G401 (cell line): ENCODE data around the gene KCNG3. TPM values are rescaled to one million over a fixed set of nuclear protein-coding genes. Genes with fewer than 3 reads are reported as not detected.

Experiments
- DNase-seq: peaks from one replicate; pipeline ENCODE4 v3.0.0-alpha.2; 2015; ENCODE audit warnings: low spot score
- in situ Hi-C: cut with HindIII; loops from 2 replicates; pipeline ENCODE4 v1.10.0; 2016; ENCODE audit warnings: low sequenced_read_pairs, mixed read lengths
- total RNA-seq: library from RNA; depleted of rRNA; stranded (reverse); fragments of >200 nt; shearing (Covaris generic); gene quantifications from 2 replicates; pipeline ENCODE4 v1.2.3, GENCODE V29; 2014

KCNG3 gene
- total RNA-seq, 1 experiment from 2014 or later = 3.4 TPM

- in situ Hi-C loops = no loop called here
- no peak for DNase-seq
These were observed 903 bp downstream of the KCNG3 start for GRCh38 chr2:42492691-42493467.

GRCh38 chr2:42488297-42488696 lies 5.5 kb downstream of the KCNG3 start:
- no peak for DNase-seq
- in situ Hi-C loops = no loop called here

- no peak for DNase-seq
- in situ Hi-C loops = no loop called here
These were observed 7.5 kb downstream of the KCNG3 start for GRCh38 chr2:42486145-42486906.

- in situ Hi-C loops = no loop called here
- no peak for DNase-seq
These were observed 13.4 kb downstream of the KCNG3 start for GRCh38 chr2:42480402-42480801.

- DNase-seq = no peak
- in situ Hi-C loops = no loop called here
These were observed 18.9 kb downstream of the KCNG3 start for GRCh38 chr2:42474765-42475454.

GRCh38 chr2:42470706-42471105 lies 23.1 kb downstream of the KCNG3 start:
- no peak for DNase-seq
- in situ Hi-C loops = no loop called here

- in situ Hi-C loops = no loop called here
- DNase-seq = no peak
These were observed 29.2 kb downstream of the KCNG3 start for GRCh38 chr2:42464631-42465030.

- no peak for DNase-seq
- in situ Hi-C loops = no loop called here
These were observed 30.2 kb downstream of the KCNG3 start for GRCh38 chr2:42463570-42463969.

- DNase-seq = no peak
- in situ Hi-C loops = no loop called here
These were observed 34.5 kb downstream of the KCNG3 start for GRCh38 chr2:42459296-42459695.

GRCh38 chr2:42458396-42458795 lies 35.4 kb downstream of the KCNG3 start:
- in situ Hi-C loops = no loop called here
- no peak for DNase-seq

GRCh38 chr2:42457011-42457410 lies 36.8 kb downstream of the KCNG3 start:
- DNase-seq = no peak
- in situ Hi-C loops = no loop called here

GRCh38 chr2:42456126-42456839 lies 37.5 kb downstream of the KCNG3 start:
- no peak for DNase-seq
- in situ Hi-C loops = no loop called here

- in situ Hi-C loops = no loop called here
- DNase-seq = no peak
These were observed 41.2 kb downstream of the KCNG3 start for GRCh38 chr2:42452545-42452944.

GRCh38 chr2:42450136-42450535 lies 43.6 kb downstream of the KCNG3 start:
- DNase-seq = peak; percentile 72
- in situ Hi-C loops = no loop called here

- in situ Hi-C loops = no loop called here
- no peak for DNase-seq
These were observed 44.4 kb downstream of the KCNG3 start for GRCh38 chr2:42449163-42450087.

- DNase-seq = no peak
- in situ Hi-C loops = no loop called here
These were observed 45.6 kb downstream of the KCNG3 start for GRCh38 chr2:42448163-42448562.

GRCh38 chr2:42446503-42447271 lies 47.1 kb downstream of the KCNG3 start:
- in situ Hi-C loops = no loop called here
- DNase-seq = no peak
